Right lobe of liver (tissue), 6 donors: ENCODE data around the gene TSPAN11. TPM values are rescaled to one million over a fixed set of nuclear protein-coding genes. Genes with fewer than 3 reads are reported as not detected.

ENCODE experiments used
- ATAC-seq, 4 donors: fragments of 200-7000 bp; cut with Tn5 transposase; one replicate each; pipeline ENCODE4 v1.9.1; 2020; ENCODE audit warnings: mild to moderate bottlenecking in 4 of 4, moderate library complexity in 4 of 4
- DNase-seq, 3 donors: peaks; one replicate each; pipeline ENCODE4 v3.0.0-alpha.2; 2020
- H3K27ac ChIP-seq, 3 donors: fragments of 200-600 bp; one replicate each; pipeline ENCODE4 v1.8.0; 2022
- H3K27me3 ChIP-seq, 2 donors: fragments of 200-600 bp; one replicate each; pipeline ENCODE4 v1.8.0; 2022
- H3K36me3 ChIP-seq, 4 donors: fragments of 200-600 bp; sonication (generic) in 1 of 4; one replicate each; pipeline versions ENCODE4 v1.5.1 to v1.8.0; 2017 to 2022; ENCODE audit warnings: control low read depth in 1 of 4
- H3K4me1 ChIP-seq, 4 donors: fragments of 200-600 bp; sonication (generic) in 1 of 4; one replicate each; pipeline versions ENCODE4 v1.5.1 to v1.8.0; 2017 to 2022; ENCODE audit warnings: control low read depth in 1 of 4
- H3K4me3 ChIP-seq, 3 donors: fragments of 200-600 bp; one replicate each; pipeline ENCODE4 v1.8.0; 2022
- H3K9me3 ChIP-seq, 4 donors: fragments of 200-600 bp; sonication (generic) in 1 of 4; one replicate each; pipeline versions ENCODE4 v1.5.1 to v1.8.0; 2017 to 2022; ENCODE audit warnings: control low read depth in 1 of 4
- POLR2A ChIP-seq: fragments of 450-650 bp; IDR thresholded peaks from one replicate; pipeline ENCODE4 v1.6.1; 2017; ENCODE audit warnings: antibody characterized with exemption, mild to moderate bottlenecking
- WGBS: methylation state at CpG from one replicate; pipeline ENCODE4 v1.1.6; 2018; ENCODE audit warnings: low coverage, low lambda C conversion rate; ENCODE audit not compliant: insufficient coverage; ENCODE audit errors: missing lambda C conversion rate; 5-methylcytosine and 5-hydroxymethylcytosine counted together
- intact Hi-C, 2 donors: fragments of 100-400 bp; cut with DNase I; formaldehyde crosslinking; loops; one replicate each; pipeline versions ENCODE4 v1.11.2 to v1.14.1; 2022
- total RNA-seq, 6 experiments: library from RNA; depleted of rRNA in 2 of 6; stranded (reverse); fragments of >200 nt in 2 of 6; fragmentation: NEBNext Ultra II Directional in 3 of 6; extraction: Animal tissue kit (Norgen Biotek cat#: 25700) in 3 of 6; gene quantifications; one replicate each; pipeline versions ENCODE4 v1.1.0 to v1.2.4, GENCODE V29; 2016 to 2023
- TF ChIP-seq, protein P1 (sequence below), 4 donors: fragments of 200-600 bp in 3 of 4; fragments of 450-650 bp in 1 of 4; IDR thresholded peaks; one replicate each; pipeline versions ENCODE4 v1.5.1 to v1.8.0; 2016 to 2022; ENCODE audit warnings: antibody characterized with exemption in 4 of 4, mild to moderate bottlenecking in 2 of 4
- donor health status: DM: no; HTN: yes; CAD: no.
- donor health status: DM: no; HTN: no; CAD: no.
- donor health status: DM: no; HTN: no; CAD: no.
- donor health status: DM: no; HTN: yes; CAD: no.
- donor health status: DM: no; HTN: yes; CAD: no.

The TSPAN11 gene
- total RNA-seq, 6 experiments from 2014 or later = 0.31 to 1.00 (median 0.60) TPM

DNA sequence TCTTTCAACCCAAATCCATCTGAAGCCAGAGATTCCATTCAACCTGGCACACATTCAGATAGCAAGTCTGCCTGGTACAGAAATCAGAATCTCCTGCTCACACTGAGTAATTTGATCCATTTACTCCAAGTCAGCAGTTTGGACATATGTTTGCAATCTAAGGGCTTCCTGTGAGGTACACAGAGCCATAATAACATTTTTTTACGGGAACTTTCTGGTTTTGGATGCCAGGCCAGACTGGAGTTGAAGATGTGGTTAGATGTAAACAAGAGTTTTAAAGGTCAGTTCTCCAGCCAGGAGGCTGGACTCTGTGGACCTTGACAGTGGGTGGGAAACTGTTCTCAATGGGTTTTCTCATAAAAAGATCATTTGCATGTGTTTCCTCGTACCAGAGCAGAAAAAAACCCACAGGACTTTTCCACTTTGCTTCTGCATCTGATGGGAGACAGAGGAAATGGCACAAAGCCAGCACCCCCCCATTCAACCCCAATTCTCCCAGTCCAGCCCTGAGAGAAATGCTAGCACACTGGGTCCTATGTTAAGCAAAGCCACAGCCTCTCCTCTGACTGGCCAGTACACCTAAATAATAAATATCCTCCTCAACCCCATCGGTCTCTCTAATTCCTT, 17.7 kb upstream of the TSPAN11 start:
- Histone ChIP-seq H3K36me3 (no peaks in the 10 kb centered on the region), H3K4me3 (no peak overlapping the region), H3K27me3 (no peaks in the 10 kb centered on the region), H3K4me1 (no peaks in the 10 kb centered on the region), H3K27ac (no peak overlapping the region), H3K9me3 (no peaks in the 10 kb centered on the region)
- peak; percentile 18 to 59 (median 52) for ATAC-seq
- TF ChIP-seq, protein P1, sequence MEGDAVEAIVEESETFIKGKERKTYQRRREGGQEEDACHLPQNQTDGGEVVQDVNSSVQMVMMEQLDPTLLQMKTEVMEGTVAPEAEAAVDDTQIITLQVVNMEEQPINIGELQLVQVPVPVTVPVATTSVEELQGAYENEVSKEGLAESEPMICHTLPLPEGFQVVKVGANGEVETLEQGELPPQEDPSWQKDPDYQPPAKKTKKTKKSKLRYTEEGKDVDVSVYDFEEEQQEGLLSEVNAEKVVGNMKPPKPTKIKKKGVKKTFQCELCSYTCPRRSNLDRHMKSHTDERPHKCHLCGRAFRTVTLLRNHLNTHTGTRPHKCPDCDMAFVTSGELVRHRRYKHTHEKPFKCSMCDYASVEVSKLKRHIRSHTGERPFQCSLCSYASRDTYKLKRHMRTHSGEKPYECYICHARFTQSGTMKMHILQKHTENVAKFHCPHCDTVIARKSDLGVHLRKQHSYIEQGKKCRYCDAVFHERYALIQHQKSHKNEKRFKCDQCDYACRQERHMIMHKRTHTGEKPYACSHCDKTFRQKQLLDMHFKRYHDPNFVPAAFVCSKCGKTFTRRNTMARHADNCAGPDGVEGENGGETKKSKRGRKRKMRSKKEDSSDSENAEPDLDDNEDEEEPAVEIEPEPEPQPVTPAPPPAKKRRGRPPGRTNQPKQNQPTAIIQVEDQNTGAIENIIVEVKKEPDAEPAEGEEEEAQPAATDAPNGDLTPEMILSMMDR (IDR thresholded peaks at IDR 0.05) = no peak
- TF ChIP-seq POLR2A = no peak
- intact Hi-C loops = no loop called here
- whole genome bisulfite sequencing = 44% methylated on average over 3 of the region's 3 CpGs
- DNase-seq = no peak

DNA sequence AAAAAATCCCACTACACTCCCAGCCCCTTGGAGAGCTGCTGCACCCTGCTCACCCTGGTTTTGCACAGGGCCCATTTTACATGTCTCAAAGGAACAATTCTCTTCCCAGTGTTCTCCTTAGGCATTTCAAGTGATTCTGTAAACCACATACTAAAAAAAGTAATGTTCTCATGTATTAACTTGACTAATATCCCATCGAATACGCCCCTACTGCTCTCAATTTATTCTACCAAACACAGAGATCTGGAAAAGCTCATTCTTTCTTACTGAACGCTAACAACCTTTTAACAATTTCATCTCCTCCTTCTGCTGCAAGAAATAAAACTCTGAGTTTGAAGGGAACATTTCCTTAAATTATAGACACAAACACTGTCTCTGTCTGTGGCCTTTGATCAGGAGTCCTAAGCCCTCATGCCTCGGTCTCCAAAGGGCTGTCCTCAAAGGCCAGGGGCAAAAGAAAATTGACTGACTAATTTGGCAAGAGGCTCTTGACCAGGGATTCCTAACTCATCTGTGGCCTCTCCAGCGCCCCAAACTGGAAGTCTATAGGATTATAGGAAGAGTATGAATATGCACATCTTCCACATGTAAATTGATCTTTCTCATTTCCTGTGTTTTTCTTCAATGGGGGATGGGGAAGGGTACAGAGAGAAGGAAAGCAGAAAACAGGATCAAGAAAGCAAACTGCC, 17.1 kb upstream of the TSPAN11 start:
- TF ChIP-seq, protein P1 (IDR thresholded peaks at IDR 0.05) = no peak
- no peak for TF ChIP-seq POLR2A

DNA sequence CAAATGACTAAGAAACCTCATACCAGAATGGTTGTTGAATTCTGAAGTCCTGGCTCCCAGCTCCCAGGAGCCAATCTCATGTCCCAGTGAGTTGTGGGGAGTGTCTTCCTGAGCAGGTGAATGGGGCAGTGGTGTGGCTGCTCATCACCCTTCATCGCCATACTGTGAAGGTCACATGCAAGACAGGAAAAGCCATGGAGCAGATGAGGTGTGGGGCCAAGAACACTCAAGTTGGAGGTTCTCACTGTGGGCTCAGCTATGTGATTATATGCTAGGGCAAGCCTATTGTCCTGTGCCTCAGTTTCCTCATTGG, 16.6 kb upstream of the TSPAN11 start:
- no peak for ATAC-seq
- TF ChIP-seq POLR2A = no peak
- TF ChIP-seq, protein P1 (IDR thresholded peaks at IDR 0.05) = no peak
- WGBS = no CpG with 5 or more reads among the region's 1 CpG
- Histone ChIP-seq H3K27me3 (no peaks in the 10 kb centered on the region), H3K9me3 (no peaks in the 10 kb centered on the region), H3K4me3 (no peak overlapping the region), H3K36me3 (no peaks in the 10 kb centered on the region), H3K27ac (no peak overlapping the region), H3K4me1 (no peaks in the 10 kb centered on the region)
- intact Hi-C loops = no loop called here
- no peak for DNase-seq

More for the DNA sequence above, 17.1 kb upstream of the TSPAN11 start:
- H3K4me3 ChIP-seq = no peak overlapping the region
- ATAC-seq (no peak), DNase-seq (no peak)
- intact Hi-C loops = no loop called here
- no peaks in the 10 kb centered on the region for H3K4me1 ChIP-seq
- no peaks in the 10 kb centered on the region for H3K9me3 ChIP-seq
- 83% methylated on average over 5 of the region's 5 CpGs for WGBS
- no peaks in the 10 kb centered on the region for H3K36me3 ChIP-seq
- no peak overlapping the region for H3K27ac ChIP-seq
- no peaks in the 10 kb centered on the region for H3K27me3 ChIP-seq

DNA sequence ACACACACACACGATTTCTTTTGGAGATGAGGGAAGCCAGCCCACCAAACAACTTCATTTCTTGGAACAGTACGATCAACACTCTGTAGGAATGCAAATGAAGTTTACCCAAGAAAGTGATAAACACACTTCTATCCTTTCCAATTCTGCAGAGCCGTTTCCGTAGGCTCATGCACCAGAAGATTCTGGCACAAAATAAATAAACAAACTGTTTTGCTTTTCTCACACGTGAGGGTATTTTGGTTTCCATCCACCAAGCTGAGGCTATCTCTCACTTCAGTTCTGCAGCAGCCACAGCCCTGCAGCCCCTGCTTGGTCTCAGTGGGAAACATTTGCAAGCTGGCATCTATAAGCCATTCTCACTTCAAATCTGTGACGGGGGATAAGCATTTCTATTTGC, 15.3 kb upstream of the TSPAN11 start:
- ATAC-seq (no peak), DNase-seq (no peak)
- H3K27ac ChIP-seq = no peak overlapping the region
- H3K4me1 ChIP-seq = no peaks in the 10 kb centered on the region
- H3K36me3 ChIP-seq = no peaks in the 10 kb centered on the region
- no peaks in the 10 kb centered on the region for H3K27me3 ChIP-seq
- no peaks in the 10 kb centered on the region for H3K9me3 ChIP-seq
- no peak overlapping the region for H3K4me3 ChIP-seq
- intact Hi-C loops = no loop called here
- TF ChIP-seq POLR2A = no peak
- 33% methylated on average over 5 of the region's 6 CpGs for whole genome bisulfite sequencing

DNA sequence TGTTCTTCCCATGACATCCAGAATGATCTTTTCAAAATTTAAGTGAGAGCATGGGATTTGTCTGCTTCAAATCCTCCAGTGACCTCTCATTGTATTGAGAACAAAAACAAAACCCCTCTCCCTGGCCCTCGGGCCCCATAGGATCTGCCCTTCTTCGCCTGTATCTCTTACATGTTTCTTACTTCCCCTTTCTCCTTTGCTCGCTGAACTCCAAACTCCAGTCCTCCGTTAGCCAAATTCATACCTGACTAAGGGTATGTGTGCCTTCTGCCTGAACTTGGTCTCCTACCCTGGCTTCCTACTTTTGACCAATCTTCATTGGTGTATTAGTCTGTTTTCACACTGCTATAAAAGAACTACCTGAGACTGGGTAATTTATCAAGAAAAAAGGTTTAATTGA, 13.2 kb upstream of the TSPAN11 start:
- no peak overlapping the region for H3K27ac ChIP-seq
- no peaks in the 10 kb centered on the region for H3K36me3 ChIP-seq
- no peaks in the 10 kb centered on the region for H3K4me1 ChIP-seq
- intact Hi-C loops = no loop called here
- no peaks in the 10 kb centered on the region for H3K27me3 ChIP-seq
- no peak for TF ChIP-seq POLR2A
- TF ChIP-seq, protein P1 (IDR thresholded peaks at IDR 0.05) = no peak
- H3K9me3 ChIP-seq = no peaks in the 10 kb centered on the region
- ATAC-seq (no peak), DNase-seq (no peak)
- H3K4me3 ChIP-seq = no peak overlapping the region
- WGBS = 53% methylated on average over 4 of the region's 4 CpGs
